ENCODE results near the gene PCDHGB5.
"Not testable (repeated sequence)": the region's sequence is repeated elsewhere in the genome, so short reads cannot be mapped to it uniquely, and the experiment has no call there.

PCDHGB5 gene

DNA sequence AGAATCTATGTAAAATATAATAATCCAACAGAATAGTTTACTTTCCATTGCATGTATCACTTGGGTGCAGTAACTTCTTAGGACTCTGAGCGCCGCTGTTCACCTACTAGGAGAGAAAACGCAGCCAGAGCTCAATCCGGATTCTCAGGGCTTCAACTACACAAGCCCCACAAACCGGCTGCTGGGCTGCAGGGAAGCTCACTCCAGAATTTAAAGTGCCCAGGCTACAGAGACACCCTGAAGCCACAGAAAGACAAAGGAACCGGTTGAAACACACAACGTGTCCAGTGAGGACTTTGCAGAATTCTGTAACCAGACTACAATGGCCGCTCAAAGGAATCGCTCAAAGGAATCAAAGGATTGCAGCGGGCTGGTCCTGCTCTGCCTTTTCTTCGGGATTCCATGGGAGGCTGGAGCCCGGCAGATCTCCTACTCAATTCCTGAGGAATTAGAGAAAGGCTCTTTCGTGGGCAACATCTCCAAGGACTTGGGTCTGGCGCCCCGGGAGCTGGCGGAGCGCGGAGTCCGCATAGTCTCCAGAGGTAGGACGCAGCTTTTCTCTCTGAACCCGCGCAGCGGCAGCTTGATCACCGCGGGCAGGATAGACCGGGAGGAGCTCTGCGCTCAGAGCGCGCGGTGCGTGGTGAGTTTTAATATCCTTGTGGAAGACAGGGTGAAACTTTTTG, 15.2 kb downstream of the PCDHGB5 start, which contains the start of gene PCDHGA10:
Gene PCDHGA10, plus strand, starts transcription at position 134 of the 686 bp plus-strand sequence. Its CDS starts 189 bp downstream, at position 323.
- peak; percentile 9 for DNase-seq (ENCODE audit: low spot score)

GRCh38 chr5:141413540-141414069, 15.9 kb downstream of the PCDHGB5 start:
- DNase-seq (ENCODE audit: low spot score): no peak

DNA sequence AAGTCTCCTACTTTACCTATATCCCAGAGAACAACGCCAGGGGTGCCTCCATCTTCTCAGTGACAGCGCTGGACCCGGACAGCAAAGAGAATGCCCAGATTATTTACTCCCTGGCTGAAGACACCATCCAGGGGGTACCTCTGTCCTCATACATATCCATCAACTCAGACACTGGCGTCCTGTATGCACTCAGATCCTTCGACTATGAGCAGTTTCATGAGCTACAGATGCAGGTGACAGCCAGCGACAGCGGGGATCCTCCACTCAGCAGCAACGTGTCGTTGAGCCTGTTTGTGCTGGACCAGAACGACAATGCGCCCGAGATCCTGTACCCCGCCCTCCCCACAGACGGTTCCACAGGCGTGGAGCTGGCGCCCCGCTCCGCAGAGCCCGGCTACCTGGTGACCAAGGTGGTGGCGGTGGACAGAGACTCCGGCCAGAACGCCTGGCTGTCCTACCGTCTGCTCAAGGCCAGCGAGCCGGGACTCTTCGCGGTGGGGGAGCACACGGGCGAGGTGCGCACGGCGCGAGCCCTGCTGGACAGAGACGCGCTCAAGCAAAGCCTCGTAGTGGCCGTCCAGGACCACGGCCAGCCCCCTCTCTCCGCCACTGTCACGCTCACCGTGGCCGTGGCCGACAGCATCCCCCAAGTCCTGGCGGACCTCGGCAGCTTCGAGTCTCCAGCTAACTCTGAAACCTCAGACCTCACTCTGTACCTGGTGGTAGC, 17.0 kb downstream of the PCDHGB5 start:
- not testable (repeated sequence) for DNase-seq (ENCODE audit: low spot score)

GRCh38 chr5:141415275-141415618, 17.5 kb downstream of the PCDHGB5 start:
- DNase-seq (ENCODE audit: low spot score): not testable (repeated sequence)

- DNase-seq (ENCODE audit: low spot score): peak; percentile 16
These were observed 19.9 kb downstream of the PCDHGB5 start, which contains the start of gene PCDHGB7 for GRCh38 chr5:141417494-141418172. Gene PCDHGB7 (plus strand): TSS chr5:141417677. CDS start chr5:141417860, 183 bp downstream.

GRCh38 chr5:141419074-141419880, 21.5 kb downstream of the PCDHGB5 start:
- no peak for DNase-seq (ENCODE audit: low spot score)

DNA sequence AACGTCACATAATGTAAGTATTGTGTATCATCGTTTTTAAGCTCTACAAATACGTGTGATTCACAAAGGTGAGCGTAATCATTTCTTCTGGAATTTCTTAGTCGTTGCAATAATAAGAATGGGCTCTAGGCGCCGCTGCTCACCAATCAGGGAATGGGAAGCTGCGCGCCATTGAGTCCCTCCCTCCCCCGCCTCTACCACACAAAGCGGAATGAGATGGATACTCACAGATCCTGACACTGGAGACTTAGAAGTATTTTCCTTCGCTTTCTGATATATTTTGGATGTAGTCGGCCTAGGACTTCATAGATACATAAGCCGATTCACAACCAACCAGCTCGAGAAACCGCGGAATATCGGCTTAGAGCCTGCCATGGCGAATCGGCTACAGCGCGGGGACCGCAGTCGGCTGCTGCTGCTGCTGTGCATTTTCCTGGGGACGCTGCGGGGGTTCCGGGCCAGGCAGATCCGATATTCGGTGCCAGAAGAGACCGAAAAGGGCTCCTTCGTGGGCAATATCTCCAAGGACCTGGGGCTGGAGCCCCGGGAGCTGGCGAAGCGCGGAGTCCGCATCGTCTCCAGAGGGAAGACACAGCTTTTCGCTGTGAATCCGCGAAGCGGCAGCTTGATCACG, 23.2 kb downstream of the PCDHGB5 start, which contains the start of gene PCDHGA11:
Gene PCDHGA11, plus strand, starts transcription at position 197 of the 634 bp plus-strand sequence. Its CDS starts 177 bp downstream, at position 374.
- peak; percentile 49 for DNase-seq (ENCODE audit: low spot score)

DNA sequence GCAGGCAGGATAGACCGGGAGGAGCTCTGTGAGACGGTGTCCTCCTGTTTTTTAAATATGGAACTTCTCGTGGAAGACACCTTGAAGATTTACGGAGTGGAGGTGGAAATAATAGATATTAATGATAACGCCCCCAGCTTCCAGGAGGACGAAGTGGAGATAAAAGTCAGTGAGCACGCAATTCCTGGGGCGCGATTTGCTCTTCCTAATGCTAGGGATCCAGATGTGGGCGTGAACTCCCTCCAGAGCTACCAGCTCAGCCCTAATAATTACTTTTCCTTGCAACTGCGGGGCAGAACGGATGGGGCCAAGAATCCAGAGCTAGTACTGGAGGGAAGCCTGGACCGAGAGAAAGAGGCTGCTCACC, 23.7 kb downstream of the PCDHGB5 start:
- DNase-seq (ENCODE audit: low spot score): no peak

GRCh38 chr5:141422742-141423291, 25.1 kb downstream of the PCDHGB5 start:
- DNase-seq (ENCODE audit: low spot score): no peak

DNA sequence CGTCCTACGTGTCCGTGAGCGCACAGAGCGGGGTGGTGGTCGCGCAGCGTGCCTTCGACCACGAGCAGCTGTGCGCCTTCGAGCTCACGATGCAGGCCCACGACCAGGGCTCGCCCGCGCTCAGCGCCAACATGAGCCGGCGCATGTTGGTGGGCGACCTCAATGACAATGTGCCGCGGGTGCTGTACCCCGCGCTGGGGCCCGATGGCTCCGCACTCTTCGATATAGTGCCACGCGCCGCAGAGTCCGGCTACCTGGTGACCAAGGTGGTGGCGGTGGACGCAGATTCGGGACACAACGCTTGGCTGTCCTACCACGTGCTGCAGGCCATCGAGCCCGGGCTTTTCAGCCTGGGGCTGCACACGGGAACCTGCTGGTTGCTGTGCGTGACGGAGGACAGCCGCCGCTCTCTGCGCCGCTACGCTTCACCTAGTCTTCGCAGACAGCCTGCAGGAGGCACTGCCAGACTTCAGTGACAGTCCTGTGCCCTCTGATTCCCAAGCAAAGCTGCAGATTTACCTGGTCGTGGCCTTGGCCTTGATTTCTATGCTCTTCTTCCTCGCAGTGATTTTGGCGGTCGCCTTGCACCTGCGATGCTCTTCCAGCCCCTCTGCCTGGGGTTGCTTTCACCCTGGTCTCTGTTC, 30.2 kb downstream of the PCDHGB5 start:
- DNase-seq (ENCODE audit: low spot score): no peak

- DNase-seq (ENCODE audit: low spot score): no peak
These were observed 32.8 kb downstream of the PCDHGB5 start, which contains the start of gene PCDHGA12 for GRCh38 chr5:141430332-141431113. Gene PCDHGA12 (plus strand): TSS chr5:141430507. CDS start chr5:141430760, 253 bp downstream.

GRCh38 chr5:141431286-141431685, 33.5 kb downstream of the PCDHGB5 start:
- DNase-seq (ENCODE audit: low spot score): no peak

- DNase-seq (ENCODE audit: low spot score): not testable (repeated sequence)
These were observed 34.6 kb downstream of the PCDHGB5 start for GRCh38 chr5:141432308-141432707.

DNA sequence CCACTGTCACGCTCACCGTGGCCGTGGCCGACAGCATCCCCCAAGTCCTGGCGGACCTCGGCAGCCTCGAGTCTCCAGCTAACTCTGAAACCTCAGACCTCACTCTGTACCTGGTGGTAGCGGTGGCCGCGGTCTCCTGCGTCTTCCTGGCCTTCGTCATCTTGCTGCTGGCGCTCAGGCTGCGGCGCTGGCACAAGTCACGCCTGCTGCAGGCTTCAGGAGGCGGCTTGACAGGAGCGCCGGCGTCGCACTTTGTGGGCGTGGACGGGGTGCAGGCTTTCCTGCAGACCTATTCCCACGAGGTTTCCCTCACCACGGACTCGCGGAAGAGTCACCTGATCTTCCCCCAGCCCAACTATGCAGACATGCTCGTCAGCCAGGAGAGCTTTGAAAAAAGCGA, 35.0 kb downstream of the PCDHGB5 start:
- DNase-seq (ENCODE audit: low spot score): not testable (repeated sequence)

DNA sequence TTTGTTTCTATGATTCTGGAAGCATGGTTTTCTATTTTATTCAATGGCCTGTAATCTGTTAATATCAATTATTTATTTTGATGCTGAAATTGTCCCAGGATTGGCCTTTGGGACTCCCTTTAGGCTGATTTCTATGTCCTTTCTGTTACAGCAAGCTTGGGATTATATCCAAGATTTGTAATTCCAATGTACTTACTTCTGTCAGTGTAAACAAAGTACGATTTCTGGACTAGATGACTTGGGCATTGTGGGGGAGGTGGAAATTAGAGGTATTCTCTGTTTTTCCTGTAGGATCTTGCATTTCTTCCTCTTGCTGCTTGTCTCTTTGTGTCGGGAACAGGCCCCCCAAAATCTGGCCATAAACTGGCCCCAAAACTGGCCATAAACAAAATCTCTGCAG, 36.3 kb downstream of the PCDHGB5 start:
- DNase-seq (ENCODE audit: low spot score): no peak

- DNase-seq (ENCODE audit: low spot score): no peak
These were observed 39.5 kb downstream of the PCDHGB5 start for GRCh38 chr5:141437221-141437620.

- no peak for DNase-seq (ENCODE audit: low spot score)
These were observed 41.8 kb downstream of the PCDHGB5 start for GRCh38 chr5:141439411-141440141.

- DNase-seq (ENCODE audit: low spot score): no peak
These were observed 42.6 kb downstream of the PCDHGB5 start for GRCh38 chr5:141440341-141440740.
